ENCODE data around the gene DLD.

DLD gene

DNA sequence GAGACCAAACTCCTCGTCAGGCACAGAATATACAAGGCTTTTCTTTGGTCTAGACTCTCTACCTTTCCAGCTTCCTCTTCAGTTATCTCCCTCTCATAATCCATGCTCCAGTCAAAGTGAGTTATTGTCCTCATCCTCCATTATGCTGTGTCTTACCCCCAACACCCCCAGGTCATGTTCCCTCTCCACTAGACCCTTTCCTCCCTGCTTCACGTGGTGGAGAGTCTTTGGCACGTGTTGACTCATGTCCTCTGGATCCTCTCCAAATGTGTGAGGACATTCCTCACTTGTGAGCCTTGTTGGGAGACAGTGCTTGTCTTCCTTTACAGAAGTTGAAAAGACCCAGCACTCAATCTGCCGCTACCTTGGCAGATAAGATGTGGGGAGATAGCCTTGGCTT lies 36.0 kb upstream of the DLD start:
- Histone ChIP-seq H3K4me1 (ENCODE audit: control insufficient read depth, insufficient read depth, low read length) (peaks cover 7% of the 10 kb centered on the region), H3K36me3 (ENCODE audit: control insufficient read depth in 2 of 2, insufficient read depth in 2 of 2, low read length in 2 of 2) (no peaks in the 10 kb centered on the region), H3K4me3 (ENCODE audit: low read length in 2 of 2) (no peak overlapping the region), H3K27me3 (ENCODE audit: control insufficient read depth in 1 of 2, insufficient read depth in 2 of 2, low read length in 2 of 2) (no peaks in the 10 kb centered on the region), H3K9ac (ENCODE audit: low read length in 2 of 2) (no peak overlapping the region), H3K27ac (ENCODE audit: low read length) (no peak overlapping the region), H3K9me3 (ENCODE audit: control insufficient read depth in 2 of 2, low read length in 2 of 2) (no peaks in the 10 kb centered on the region)

DNA sequence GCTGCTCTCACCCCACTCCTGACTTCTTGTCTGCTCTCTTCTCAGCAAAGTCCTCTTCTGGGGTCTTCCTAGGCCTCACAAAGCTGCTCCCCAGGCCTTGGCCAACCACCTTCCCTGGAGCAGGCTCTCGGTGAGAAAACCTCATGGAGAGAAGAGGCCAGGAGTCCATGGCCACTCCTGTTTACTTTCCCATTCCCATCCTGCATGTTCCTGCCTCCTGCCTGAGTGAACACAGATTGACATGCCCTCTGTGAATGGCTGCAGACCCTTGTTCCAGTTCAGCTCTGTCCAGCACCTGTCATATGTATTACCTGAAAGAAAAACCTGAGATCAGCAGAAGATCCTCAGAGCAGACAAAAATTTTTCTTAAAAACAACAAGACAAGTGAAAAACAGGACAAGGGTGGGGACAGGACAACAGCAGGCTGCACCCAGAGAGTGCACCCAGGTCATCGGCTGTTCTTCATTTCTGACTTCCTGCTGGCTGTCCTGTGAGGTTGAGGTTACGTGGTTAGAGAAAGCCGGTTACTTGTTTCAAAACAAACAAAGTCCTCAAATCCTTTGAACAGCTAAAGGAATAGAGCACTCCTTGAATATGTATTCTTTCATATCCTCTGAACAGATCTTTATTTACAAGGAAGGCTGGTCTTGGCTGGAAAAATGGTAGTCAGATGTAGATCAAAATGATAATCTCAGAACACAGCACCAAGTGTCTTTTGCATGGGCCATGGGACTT lies 34.0 kb upstream of the DLD start:
- H3K4me1 ChIP-seq (ENCODE audit: control insufficient read depth, insufficient read depth, low read length): peaks cover 7% of the 10 kb centered on the region
- no peaks in the 10 kb centered on the region for H3K27me3 ChIP-seq (ENCODE audit: control insufficient read depth in 1 of 2, insufficient read depth in 2 of 2, low read length in 2 of 2)
- no peak overlapping the region for H3K27ac ChIP-seq (ENCODE audit: low read length)
- H3K36me3 ChIP-seq (ENCODE audit: control insufficient read depth in 2 of 2, insufficient read depth in 2 of 2, low read length in 2 of 2): no peaks in the 10 kb centered on the region
- no peak overlapping the region for H3K4me3 ChIP-seq (ENCODE audit: low read length in 2 of 2)
- no peaks in the 10 kb centered on the region for H3K9me3 ChIP-seq (ENCODE audit: control insufficient read depth in 2 of 2, low read length in 2 of 2)
- no peak overlapping the region for H3K9ac ChIP-seq (ENCODE audit: low read length in 2 of 2)

- Histone ChIP-seq H3K4me3 (ENCODE audit: low read length in 2 of 2) (no peak overlapping the region), H3K4me1 (ENCODE audit: control insufficient read depth, insufficient read depth, low read length) (peaks cover 7% of the 10 kb centered on the region), H3K36me3 (ENCODE audit: control insufficient read depth in 2 of 2, insufficient read depth in 2 of 2, low read length in 2 of 2) (no peaks in the 10 kb centered on the region), H3K27me3 (ENCODE audit: control insufficient read depth in 1 of 2, insufficient read depth in 2 of 2, low read length in 2 of 2) (no peaks in the 10 kb centered on the region), H3K9me3 (ENCODE audit: control insufficient read depth in 2 of 2, low read length in 2 of 2) (no peaks in the 10 kb centered on the region), H3K9ac (ENCODE audit: low read length in 2 of 2) (no peak overlapping the region), H3K27ac (ENCODE audit: low read length) (no peak overlapping the region)
These were observed 33.5 kb upstream of the DLD start for GRCh38 chr7:107857541-107857912.

GRCh38 chr7:107858280-107858679 lies 32.7 kb upstream of the DLD start:
- Histone ChIP-seq H3K27me3 (ENCODE audit: control insufficient read depth in 1 of 2, insufficient read depth in 2 of 2, low read length in 2 of 2) (no peaks in the 10 kb centered on the region), H3K4me1 (ENCODE audit: control insufficient read depth, insufficient read depth, low read length) (peaks cover 7% of the 10 kb centered on the region), H3K27ac (ENCODE audit: low read length) (no peak overlapping the region), H3K4me3 (ENCODE audit: low read length in 2 of 2) (no peak overlapping the region), H3K9ac (ENCODE audit: low read length in 2 of 2) (no peak overlapping the region), H3K36me3 (ENCODE audit: control insufficient read depth in 2 of 2, insufficient read depth in 2 of 2, low read length in 2 of 2) (no peaks in the 10 kb centered on the region), H3K9me3 (ENCODE audit: control insufficient read depth in 2 of 2, low read length in 2 of 2) (no peaks in the 10 kb centered on the region)

GRCh38 chr7:107860279-107860961 lies 30.6 kb upstream of the DLD start:
- Histone ChIP-seq H3K4me3 (ENCODE audit: low read length in 2 of 2) (no peak overlapping the region), H3K9ac (ENCODE audit: low read length in 2 of 2) (no peak overlapping the region), H3K9me3 (ENCODE audit: control insufficient read depth in 2 of 2, low read length in 2 of 2) (no peaks in the 10 kb centered on the region), H3K4me1 (ENCODE audit: control insufficient read depth, insufficient read depth, low read length) (peaks cover 4% of the 10 kb centered on the region), H3K27me3 (ENCODE audit: control insufficient read depth in 1 of 2, insufficient read depth in 2 of 2, low read length in 2 of 2) (no peaks in the 10 kb centered on the region), H3K27ac (ENCODE audit: low read length) (no peak overlapping the region), H3K36me3 (ENCODE audit: control insufficient read depth in 2 of 2, insufficient read depth in 2 of 2, low read length in 2 of 2) (no peaks in the 10 kb centered on the region)

DNA sequence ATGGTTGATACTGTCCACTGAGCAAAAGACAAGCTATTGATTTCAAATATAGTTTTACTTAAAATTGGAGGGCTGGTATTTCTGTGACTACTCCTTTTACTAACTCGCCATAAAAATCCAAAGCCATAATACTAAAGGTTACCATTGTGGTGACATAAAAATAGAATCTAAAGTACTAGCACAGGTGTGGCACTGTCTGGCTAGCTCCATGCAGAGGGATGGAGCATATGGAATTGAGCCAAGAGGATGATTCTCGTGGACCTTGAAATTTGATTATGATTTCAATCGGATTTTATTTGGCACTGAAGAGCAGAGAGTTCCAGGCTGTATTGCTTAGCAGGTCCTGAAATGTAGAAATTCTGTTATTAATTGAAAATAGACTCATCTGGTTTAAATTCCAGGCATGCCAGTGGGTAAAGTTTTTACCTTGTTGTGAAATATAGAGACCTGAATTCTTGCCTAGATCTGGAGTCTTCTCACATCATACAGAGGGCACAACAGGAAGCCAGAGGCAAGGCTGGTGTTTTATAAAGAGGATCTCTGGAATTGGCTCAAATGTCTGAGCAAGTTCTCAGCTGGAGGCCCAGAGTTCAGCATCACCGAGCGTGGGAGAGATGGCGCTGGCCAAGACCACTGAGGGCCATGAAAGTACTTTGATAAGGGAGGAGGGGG lies 29.9 kb upstream of the DLD start:
- Histone ChIP-seq H3K4me3 (ENCODE audit: low read length in 2 of 2) (no peak overlapping the region), H3K27me3 (ENCODE audit: control insufficient read depth in 1 of 2, insufficient read depth in 2 of 2, low read length in 2 of 2) (no peaks in the 10 kb centered on the region), H3K4me1 (ENCODE audit: control insufficient read depth, insufficient read depth, low read length) (peaks cover 4% of the 10 kb centered on the region), H3K9me3 (ENCODE audit: control insufficient read depth in 2 of 2, low read length in 2 of 2) (no peaks in the 10 kb centered on the region), H3K27ac (ENCODE audit: low read length) (no peak overlapping the region), H3K9ac (ENCODE audit: low read length in 2 of 2) (no peak overlapping the region), H3K36me3 (ENCODE audit: control insufficient read depth in 2 of 2, insufficient read depth in 2 of 2, low read length in 2 of 2) (no peaks in the 10 kb centered on the region)

DNA sequence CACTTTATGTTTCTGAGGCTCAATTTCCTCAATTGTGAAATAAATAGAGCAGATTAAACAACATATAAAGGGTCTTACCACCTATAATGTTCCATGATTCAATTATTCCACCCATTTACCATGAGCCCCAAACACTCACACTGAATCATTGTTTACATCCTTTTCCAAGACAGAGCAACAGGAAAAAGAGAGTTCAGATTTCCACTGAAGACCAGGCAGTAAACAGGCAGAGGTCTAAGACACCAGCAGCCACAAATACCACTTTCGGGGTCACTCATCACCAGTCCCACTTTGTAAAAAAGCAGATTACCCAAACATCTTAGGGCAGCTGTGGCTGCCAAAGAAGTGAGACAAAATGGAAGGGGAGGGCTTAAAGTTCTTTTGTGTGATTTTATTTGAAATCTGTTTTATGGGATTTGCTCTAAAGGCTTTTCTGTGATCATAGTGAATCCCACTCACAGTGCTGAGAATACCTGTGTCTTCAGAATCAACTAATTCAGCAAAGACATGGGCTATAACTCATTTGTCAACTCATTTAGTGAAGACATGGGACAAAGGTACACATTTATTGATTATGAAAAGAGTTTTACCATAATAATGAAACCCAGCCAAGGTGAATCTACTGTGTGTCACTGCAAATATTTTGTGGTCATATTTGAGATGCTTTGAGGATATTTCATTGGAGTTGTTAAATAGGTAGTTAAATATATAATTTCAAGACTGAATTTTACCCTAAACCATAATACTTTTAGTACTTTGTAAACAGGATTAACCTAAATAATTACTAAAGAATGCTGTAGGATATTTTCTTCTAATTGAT lies 24.8 kb upstream of the DLD start:
- no peak overlapping the region for H3K4me3 ChIP-seq (ENCODE audit: low read length in 2 of 2)
- H3K9me3 ChIP-seq (ENCODE audit: control insufficient read depth in 2 of 2, low read length in 2 of 2): no peaks in the 10 kb centered on the region
- H3K9ac ChIP-seq (ENCODE audit: low read length in 2 of 2): no peak overlapping the region
- H3K4me1 ChIP-seq (ENCODE audit: control insufficient read depth, insufficient read depth, low read length): no peaks in the 10 kb centered on the region
- no peaks in the 10 kb centered on the region for H3K27me3 ChIP-seq (ENCODE audit: control insufficient read depth in 1 of 2, insufficient read depth in 2 of 2, low read length in 2 of 2)
- H3K27ac ChIP-seq (ENCODE audit: low read length): no peak overlapping the region
- H3K36me3 ChIP-seq (ENCODE audit: control insufficient read depth in 2 of 2, insufficient read depth in 2 of 2, low read length in 2 of 2): no peaks in the 10 kb centered on the region

- Histone ChIP-seq H3K27me3 (ENCODE audit: control insufficient read depth in 1 of 2, insufficient read depth in 2 of 2, low read length in 2 of 2) (no peaks in the 10 kb centered on the region), H3K27ac (ENCODE audit: low read length) (no peak overlapping the region), H3K9ac (ENCODE audit: low read length in 2 of 2) (no peak overlapping the region), H3K4me3 (ENCODE audit: low read length in 2 of 2) (no peak overlapping the region), H3K36me3 (ENCODE audit: control insufficient read depth in 2 of 2, insufficient read depth in 2 of 2, low read length in 2 of 2) (no peaks in the 10 kb centered on the region), H3K4me1 (ENCODE audit: control insufficient read depth, insufficient read depth, low read length) (no peaks in the 10 kb centered on the region), H3K9me3 (ENCODE audit: control insufficient read depth in 2 of 2, low read length in 2 of 2) (no peaks in the 10 kb centered on the region)
These were observed 23.0 kb upstream of the DLD start for GRCh38 chr7:107867858-107868466.

GRCh38 chr7:107870427-107871000 lies 20.5 kb upstream of the DLD start:
- H3K27ac ChIP-seq (ENCODE audit: low read length): no peak overlapping the region
- H3K4me1 ChIP-seq (ENCODE audit: control insufficient read depth, insufficient read depth, low read length): no peaks in the 10 kb centered on the region
- H3K9me3 ChIP-seq (ENCODE audit: control insufficient read depth in 2 of 2, low read length in 2 of 2): no peaks in the 10 kb centered on the region
- H3K4me3 ChIP-seq (ENCODE audit: low read length in 2 of 2): no peak overlapping the region
- no peaks in the 10 kb centered on the region for H3K27me3 ChIP-seq (ENCODE audit: control insufficient read depth in 1 of 2, insufficient read depth in 2 of 2, low read length in 2 of 2)
- H3K36me3 ChIP-seq (ENCODE audit: control insufficient read depth in 2 of 2, insufficient read depth in 2 of 2, low read length in 2 of 2): no peaks in the 10 kb centered on the region
- no peak overlapping the region for H3K9ac ChIP-seq (ENCODE audit: low read length in 2 of 2)

- Histone ChIP-seq H3K27ac (ENCODE audit: low read length) (no peak overlapping the region), H3K36me3 (ENCODE audit: control insufficient read depth in 2 of 2, insufficient read depth in 2 of 2, low read length in 2 of 2) (no peaks in the 10 kb centered on the region), H3K4me1 (ENCODE audit: control insufficient read depth, insufficient read depth, low read length) (no peaks in the 10 kb centered on the region), H3K9me3 (ENCODE audit: control insufficient read depth in 2 of 2, low read length in 2 of 2) (no peaks in the 10 kb centered on the region), H3K4me3 (ENCODE audit: low read length in 2 of 2) (no peak overlapping the region), H3K9ac (ENCODE audit: low read length in 2 of 2) (peak overlapping the region in 1 of 2 donors; percentile 6), H3K27me3 (ENCODE audit: control insufficient read depth in 1 of 2, insufficient read depth in 2 of 2, low read length in 2 of 2) (no peaks in the 10 kb centered on the region)
These were observed 16.9 kb upstream of the DLD start for GRCh38 chr7:107874111-107874510.

All from stomach smooth muscle (tissue), 2 donors.